Occipital lobe (tissue), 2 donors: ENCODE results near the gene CYBA. TPM values are rescaled to one million over a fixed set of nuclear protein-coding genes. Genes with fewer than 3 reads are reported as not detected.

Experiments used
- DNase-seq: peaks from one replicate; lab custom pipeline; 2025; lab: John Stamatoyannopoulos, UW
- total RNA-seq: library from RNA; depleted of rRNA; stranded (reverse); fragments of >200 nt; gene quantifications from one replicate; pipeline ENCODE4 v1.2.3, GENCODE V29; 2014

The CYBA gene
- total RNA-seq, 1 donor from 2014 or later: 17.8 TPM

DNA sequence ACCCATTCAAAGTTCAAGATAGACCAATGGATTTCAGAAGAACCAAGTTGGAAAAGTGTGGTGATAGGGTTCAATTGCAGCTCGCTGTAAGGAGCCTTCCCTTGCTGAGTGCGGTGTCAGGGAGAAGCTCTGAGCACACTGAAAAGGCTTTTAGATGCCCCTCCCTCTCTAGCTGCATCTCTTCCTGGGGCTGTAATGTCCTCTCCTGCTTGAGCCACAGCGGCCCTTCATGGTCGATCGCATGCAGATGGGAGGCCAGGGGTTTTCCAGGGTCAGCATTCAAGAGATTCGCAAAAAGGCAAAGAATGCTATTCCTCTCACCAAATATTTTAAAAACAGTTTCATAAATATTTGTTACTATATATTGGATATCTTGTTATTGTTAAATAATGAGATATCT, 56.9 kb downstream of the CYBA start:
- DNase-seq: no peak

DNA sequence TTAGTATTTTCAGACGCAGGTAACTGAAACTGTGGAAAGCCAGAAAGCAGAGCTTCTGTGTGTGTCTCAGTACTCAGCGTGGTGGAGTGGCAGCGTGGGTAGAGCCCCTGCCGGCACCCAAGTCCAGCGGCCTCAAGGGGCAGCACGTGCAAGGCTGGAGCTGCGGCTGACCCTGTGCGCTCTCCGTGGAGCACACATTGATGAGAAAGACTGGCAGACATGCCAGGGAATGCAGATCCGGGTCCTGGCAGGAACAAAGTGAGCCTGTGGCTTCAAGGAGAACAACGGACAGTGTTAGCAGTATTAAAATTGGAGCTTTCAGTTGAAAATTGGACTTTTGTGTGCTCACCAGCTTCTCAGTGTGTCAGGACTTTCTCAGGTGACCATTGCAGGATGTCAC, 57.4 kb downstream of the CYBA start:
- peak; percentile 32 for DNase-seq

Other genes starting within 250 kb of the CYBA start
- gene ZFPM1, start 197.8 kb downstream of the CYBA start, total RNA-seq: 1.2 TPM
- 12.0 TPM for gene ZC3H18, start 80.7 kb downstream of the CYBA start, total RNA-seq
- gene IL17C, start 12.5 kb downstream of the CYBA start, total RNA-seq: not detected
- 48.8 TPM for gene MVD, start 12.0 kb upstream of the CYBA start, total RNA-seq
- 0.16 TPM for gene SNAI3, start 35.5 kb upstream of the CYBA start, total RNA-seq
- gene RNF166, start 55.4 kb upstream of the CYBA start, total RNA-seq: 10.9 TPM
- 15.9 TPM for gene CTU2, start 55.5 kb upstream of the CYBA start, total RNA-seq
- gene PIEZO1, start 134.2 kb upstream of the CYBA start, total RNA-seq: 4.8 TPM
- gene CDT1, start 152.7 kb upstream of the CYBA start, total RNA-seq: 1.6 TPM
- gene APRT, start 160.9 kb upstream of the CYBA start, total RNA-seq: 12.0 TPM
- gene GALNS, start 205.9 kb upstream of the CYBA start, total RNA-seq: 6.6 TPM
- gene TRAPPC2L, start 206.1 kb upstream of the CYBA start, total RNA-seq: 30.4 TPM
- gene PABPN1L, start 215.6 kb upstream of the CYBA start, total RNA-seq: not detected